T-helper 1 cell treated with Interleukin-12 subunit alpha and Interleukin-12 subunit beta and Interleukin-4 antibody, amounts not matched to agents 30 ng/mL and 1 ng/mL, for 36 hours (primary cell): Measurements from ENCODE around the gene RORC. TPM values are rescaled to one million over a fixed set of nuclear protein-coding genes. Genes with fewer than 3 reads are reported as not detected.
"Not testable (repeated sequence)": the region's sequence is repeated elsewhere in the genome, so short reads cannot be mapped to it uniquely, and the experiment has no call there.

ENCODE experiments used
- intact Hi-C: fragments of 100-400 bp; cut with micrococcal nuclease; formaldehyde crosslinking; loops from one replicate; pipeline ENCODE4 v1.15.1; 2024
- total RNA-seq: library from RNA; stranded (reverse); gene quantifications from 2 replicates; pipeline ENCODE4 v1.2.3, GENCODE V29; 2022

RORC gene
- total RNA-seq: 1.5 and 1.9 TPM in 2 replicates

GRCh38 chr1:151831605-151832004 is at the start of gene RORC:
Gene RORC (minus strand): TSS chr1:151831802. CDS start chr1:151831764, 38 bp downstream.
- intact Hi-C loops: no loop called here

GRCh38 chr1:151875419-151876097 is 44.0 kb upstream of the RORC start:
- intact Hi-C loops: no loop called here

- intact Hi-C loops: not testable (repeated sequence)
Measured at GRCh38 chr1:151872776-151873175, 41.2 kb upstream of the RORC start.

- intact Hi-C loops: no loop called here
Measured at GRCh38 chr1:151871284-151872030, 39.9 kb upstream of the RORC start.

- intact Hi-C loops: no loop called here
Measured at GRCh38 chr1:151868486-151868885, 36.9 kb upstream of the RORC start.

GRCh38 chr1:151867765-151868411 is 36.3 kb upstream of the RORC start:
- intact Hi-C loops: no loop called here

GRCh38 chr1:151867321-151867720 is 35.7 kb upstream of the RORC start:
- intact Hi-C loops: no loop called here

GRCh38 chr1:151864411-151864810 is 32.8 kb upstream of the RORC start:
- intact Hi-C loops: no loop called here

GRCh38 chr1:151862604-151863003 is 31.0 kb upstream of the RORC start:
- intact Hi-C loops: no loop called here

GRCh38 chr1:151860504-151861187 is 29.0 kb upstream of the RORC start:
- intact Hi-C loops: no loop called here

- intact Hi-C loops: no loop called here
Measured at GRCh38 chr1:151859891-151860293, 28.3 kb upstream of the RORC start.

- intact Hi-C loops: no loop called here
Measured at GRCh38 chr1:151858886-151859665, 27.5 kb upstream of the RORC start.

GRCh38 chr1:151858030-151858746 is 26.6 kb upstream of the RORC start:
- intact Hi-C loops: no loop called here

- intact Hi-C loops: no loop called here
Measured at GRCh38 chr1:151855933-151856332, 24.3 kb upstream of the RORC start.

GRCh38 chr1:151855516-151855915 is 23.9 kb upstream of the RORC start:
- intact Hi-C loops: not testable (repeated sequence)

GRCh38 chr1:151854658-151855057 is 23.1 kb upstream of the RORC start:
- intact Hi-C loops: no loop called here

- intact Hi-C loops: no loop called here
Measured at GRCh38 chr1:151853411-151853943, 21.9 kb upstream of the RORC start, which contains the start of gene THEM5. Gene THEM5 (minus strand): TSS chr1:151853712. CDS start chr1:151853565, 147 bp downstream.

GRCh38 chr1:151852733-151853132 is 21.1 kb upstream of the RORC start:
- intact Hi-C loops: no loop called here

GRCh38 chr1:151851886-151852285 is 20.3 kb upstream of the RORC start:
- intact Hi-C loops: no loop called here

- intact Hi-C loops: no loop called here
Measured at GRCh38 chr1:151849871-151850270, 18.3 kb upstream of the RORC start.
